HL-60 (cell line): Measurements from ENCODE around the gene ENTR1.

Source experiments
- REST ChIP-seq: IDR thresholded peaks from 2 replicates; pipeline ENCODE4 v1.6.1; 2012; ENCODE audit warnings: low read depth; ENCODE audit not compliant: insufficient replicate concordance
- TF ChIP-seq, protein P1 (sequence below): IDR thresholded peaks from one replicate; pipeline ENCODE4 v1.5.1; 2011; ENCODE audit warnings: low read length, control low read depth, inconsistent platforms; ENCODE audit not compliant: insufficient read depth

GRCh38 chr9:136437430-136437829 lies 27.0 kb upstream of the ENTR1 start:
- TF ChIP-seq, protein P1, sequence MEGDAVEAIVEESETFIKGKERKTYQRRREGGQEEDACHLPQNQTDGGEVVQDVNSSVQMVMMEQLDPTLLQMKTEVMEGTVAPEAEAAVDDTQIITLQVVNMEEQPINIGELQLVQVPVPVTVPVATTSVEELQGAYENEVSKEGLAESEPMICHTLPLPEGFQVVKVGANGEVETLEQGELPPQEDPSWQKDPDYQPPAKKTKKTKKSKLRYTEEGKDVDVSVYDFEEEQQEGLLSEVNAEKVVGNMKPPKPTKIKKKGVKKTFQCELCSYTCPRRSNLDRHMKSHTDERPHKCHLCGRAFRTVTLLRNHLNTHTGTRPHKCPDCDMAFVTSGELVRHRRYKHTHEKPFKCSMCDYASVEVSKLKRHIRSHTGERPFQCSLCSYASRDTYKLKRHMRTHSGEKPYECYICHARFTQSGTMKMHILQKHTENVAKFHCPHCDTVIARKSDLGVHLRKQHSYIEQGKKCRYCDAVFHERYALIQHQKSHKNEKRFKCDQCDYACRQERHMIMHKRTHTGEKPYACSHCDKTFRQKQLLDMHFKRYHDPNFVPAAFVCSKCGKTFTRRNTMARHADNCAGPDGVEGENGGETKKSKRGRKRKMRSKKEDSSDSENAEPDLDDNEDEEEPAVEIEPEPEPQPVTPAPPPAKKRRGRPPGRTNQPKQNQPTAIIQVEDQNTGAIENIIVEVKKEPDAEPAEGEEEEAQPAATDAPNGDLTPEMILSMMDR: no peak
- TF ChIP-seq REST: no peak
